ENCODE measurements around the gene UPF1. TPM values are rescaled to one million over a fixed set of nuclear protein-coding genes. Genes with fewer than 3 reads are reported as not detected.

The UPF1 gene
- polyA plus RNA-seq, 1 donor = 52.3 TPM

DNA sequence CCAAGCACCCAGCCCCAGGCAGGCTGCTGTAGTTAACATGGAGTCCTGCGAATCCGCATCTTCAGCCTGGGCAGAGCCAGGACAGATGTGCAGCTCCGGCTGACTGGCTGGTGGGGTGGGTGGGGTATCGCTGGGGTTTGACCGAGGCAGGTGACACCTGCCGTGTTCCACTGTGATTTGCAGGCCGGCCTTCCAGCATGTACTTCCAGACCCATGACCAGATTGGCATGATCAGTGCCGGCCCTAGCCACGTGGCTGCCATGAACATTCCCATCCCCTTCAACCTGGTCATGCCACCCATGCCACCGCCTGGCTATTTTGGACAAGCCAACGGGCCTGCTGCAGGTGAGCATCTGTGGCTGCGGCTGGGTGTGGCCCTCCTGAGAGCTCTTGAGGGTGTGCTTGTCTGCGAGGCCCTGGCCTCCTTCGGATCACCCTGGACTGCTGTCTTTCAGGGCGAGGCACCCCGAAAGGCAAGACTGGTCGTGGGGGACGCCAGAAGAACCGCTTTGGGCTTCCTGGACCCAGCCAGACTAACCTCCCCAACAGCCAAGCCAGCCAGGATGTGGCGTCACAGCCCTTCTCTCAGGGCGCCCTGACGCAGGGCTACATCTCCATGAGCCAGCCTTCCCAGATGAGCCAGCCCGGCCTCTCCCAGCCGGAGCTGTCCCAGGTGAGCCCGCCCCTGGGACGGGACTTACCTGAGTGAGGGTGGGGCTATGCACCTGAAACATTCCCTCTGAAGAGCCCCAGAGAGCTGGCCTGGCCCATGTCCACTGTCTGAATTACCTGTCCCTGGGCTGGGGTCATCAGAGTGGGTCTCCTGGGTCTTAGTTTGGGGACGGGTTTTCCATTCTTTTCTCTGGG, 33.6 kb downstream of the UPF1 start:
- Histone ChIP-seq H3K4me1 (ENCODE audit: control insufficient read depth, insufficient read depth, low read length) (peaks cover 2% of the 10 kb centered on the region), H3K27ac (ENCODE audit: low read length) (no peak overlapping the region), H3K9me3 (ENCODE audit: control insufficient read depth, low read depth, low read length) (peaks cover 6% of the 10 kb centered on the region), H3K4me3 (ENCODE audit: low read length) (no peak overlapping the region), H3K36me3 (ENCODE audit: control insufficient read depth, insufficient read depth, low read length) (peaks cover 79% of the 10 kb centered on the region), H3K27me3 (ENCODE audit: control insufficient read depth, insufficient read depth, low read length) (peaks cover 18% of the 10 kb centered on the region)
- DNase-seq = no peak
- no CpG with 5 or more reads among the region's 27 CpGs for WGBS (ENCODE audit: insufficient coverage, low lambda C conversion rate)

DNA sequence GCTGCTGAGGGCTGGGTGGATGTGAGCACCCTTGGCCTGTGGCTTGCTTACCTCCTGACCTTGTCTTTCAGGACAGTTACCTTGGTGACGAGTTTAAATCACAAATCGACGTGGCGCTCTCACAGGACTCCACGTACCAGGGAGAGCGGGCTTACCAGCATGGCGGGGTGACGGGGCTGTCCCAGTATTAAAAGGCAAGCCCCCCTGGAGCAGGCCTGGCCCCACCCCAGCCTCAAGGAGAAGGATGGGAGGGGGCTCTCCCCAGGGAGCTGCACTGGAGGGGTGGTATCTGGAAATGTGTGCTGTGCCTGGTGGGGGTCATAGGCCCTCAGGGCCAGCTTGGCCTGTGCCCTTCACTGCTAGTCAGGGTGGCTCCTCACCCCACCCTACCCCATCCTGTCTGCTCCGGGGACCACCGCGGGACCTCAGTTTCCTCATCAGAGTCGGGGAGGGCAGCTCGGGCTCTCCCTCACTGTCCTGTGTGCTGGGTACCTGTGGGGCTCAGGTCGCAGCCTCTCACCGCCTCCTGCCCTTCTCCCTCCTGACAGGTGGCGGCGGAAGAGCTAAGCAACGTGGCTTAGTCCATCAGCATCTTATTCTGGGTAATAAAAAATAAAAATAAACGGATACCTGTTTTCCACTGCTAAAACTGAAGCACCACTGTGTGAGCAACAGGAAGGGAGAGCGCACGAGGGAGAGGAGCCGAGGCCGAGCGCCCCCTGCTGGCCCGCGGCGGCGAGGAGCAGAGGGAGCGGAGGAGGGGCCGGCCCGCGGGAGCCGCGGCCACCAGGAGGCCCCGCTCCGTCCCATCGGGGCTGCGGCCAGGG, 34.4 kb downstream of the UPF1 start:
- H3K27me3 ChIP-seq (ENCODE audit: control insufficient read depth, insufficient read depth, low read length) = peaks cover 24% of the 10 kb centered on the region
- peaks cover 70% of the 10 kb centered on the region for H3K36me3 ChIP-seq (ENCODE audit: control insufficient read depth, insufficient read depth, low read length)
- no peak overlapping the region for H3K27ac ChIP-seq (ENCODE audit: low read length)
- H3K4me1 ChIP-seq (ENCODE audit: control insufficient read depth, insufficient read depth, low read length) = peaks cover 2% of the 10 kb centered on the region
- DNase-seq = peak in 1 of 2 donors; percentile 55
- H3K4me3 ChIP-seq (ENCODE audit: low read length) = no peak overlapping the region
- 100% methylated on average over 1 of the region's 38 CpGs for WGBS (ENCODE audit: insufficient coverage, low lambda C conversion rate)
- peaks cover 6% of the 10 kb centered on the region for H3K9me3 ChIP-seq (ENCODE audit: control insufficient read depth, low read depth, low read length)

DNA sequence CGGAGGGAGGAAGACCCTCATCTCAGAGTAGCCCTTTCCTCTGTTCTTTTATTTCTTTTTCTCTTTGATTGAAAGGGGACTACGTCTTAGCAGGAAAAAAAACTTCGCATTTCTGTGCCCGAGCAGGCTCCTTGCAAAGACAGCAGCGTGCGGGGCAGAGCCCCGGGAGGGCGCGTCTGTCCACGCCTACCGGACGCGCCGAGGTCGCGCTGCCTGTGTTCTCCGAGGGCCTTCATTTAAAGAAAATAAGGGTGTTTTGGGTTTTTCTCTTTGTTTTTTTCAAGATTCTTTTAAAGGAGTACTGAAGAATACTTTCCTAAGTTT, 35.0 kb downstream of the UPF1 start:
- Histone ChIP-seq H3K4me1 (ENCODE audit: control insufficient read depth, insufficient read depth, low read length) (peaks cover 2% of the 10 kb centered on the region), H3K27me3 (ENCODE audit: control insufficient read depth, insufficient read depth, low read length) (peaks cover 24% of the 10 kb centered on the region), H3K4me3 (ENCODE audit: low read length) (no peak overlapping the region), H3K27ac (ENCODE audit: low read length) (no peak overlapping the region), H3K36me3 (ENCODE audit: control insufficient read depth, insufficient read depth, low read length) (peaks cover 64% of the 10 kb centered on the region), H3K9me3 (ENCODE audit: control insufficient read depth, low read depth, low read length) (peaks cover 6% of the 10 kb centered on the region)
- DNase-seq = no peak
- no CpG with 5 or more reads among the region's 17 CpGs for WGBS (ENCODE audit: insufficient coverage, low lambda C conversion rate)

DNA sequence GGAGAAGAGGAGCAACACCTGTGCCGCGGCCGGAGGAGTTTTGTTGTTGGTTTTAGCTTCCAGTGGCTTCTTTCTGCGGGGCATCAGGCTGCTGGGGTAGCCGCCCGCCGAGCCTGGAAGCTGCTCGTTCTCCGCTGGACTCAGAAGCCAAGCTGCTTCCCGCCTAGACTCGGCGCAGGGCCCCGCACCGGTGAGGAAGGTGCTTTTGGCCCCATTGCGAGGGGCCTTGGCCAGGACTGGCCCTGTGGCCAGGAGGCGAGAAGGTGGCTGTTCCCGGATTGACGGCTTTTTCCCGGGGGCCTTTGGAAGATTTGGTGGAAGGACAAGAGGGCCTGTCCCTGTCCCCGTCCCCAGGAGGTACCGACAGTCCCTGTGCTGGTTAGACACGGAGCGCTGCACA, 35.4 kb downstream of the UPF1 start:
- H3K4me1 ChIP-seq (ENCODE audit: control insufficient read depth, insufficient read depth, low read length) = peaks cover 2% of the 10 kb centered on the region
- H3K27ac ChIP-seq (ENCODE audit: low read length) = no peak overlapping the region
- DNase-seq = no peak
- no peak overlapping the region for H3K4me3 ChIP-seq (ENCODE audit: low read length)
- WGBS (ENCODE audit: insufficient coverage, low lambda C conversion rate) = no CpG with 5 or more reads among the region's 23 CpGs
- H3K36me3 ChIP-seq (ENCODE audit: control insufficient read depth, insufficient read depth, low read length) = peaks cover 60% of the 10 kb centered on the region
- H3K9me3 ChIP-seq (ENCODE audit: control insufficient read depth, low read depth, low read length) = peaks cover 6% of the 10 kb centered on the region
- H3K27me3 ChIP-seq (ENCODE audit: control insufficient read depth, insufficient read depth, low read length) = peaks cover 24% of the 10 kb centered on the region

DNA sequence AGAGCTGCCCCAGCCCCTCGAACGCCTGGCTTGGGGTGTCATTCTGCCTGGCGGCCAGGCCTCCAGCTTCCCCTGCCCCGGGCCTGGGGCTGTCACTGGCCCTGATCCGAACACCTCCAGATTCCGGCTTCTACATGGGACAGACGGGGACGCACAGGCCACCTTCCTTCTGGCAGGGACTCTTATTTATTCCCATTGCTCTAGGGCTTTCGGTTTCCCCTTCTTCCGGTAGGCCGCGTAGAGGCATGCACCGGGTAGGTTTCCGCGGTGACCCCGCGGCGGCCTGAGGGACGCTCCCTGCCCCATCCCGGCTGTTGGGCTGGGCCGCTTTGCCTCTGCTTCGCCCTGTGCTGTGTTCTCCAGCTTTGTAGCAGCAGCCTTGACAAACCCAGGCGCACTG, 36.0 kb downstream of the UPF1 start:
- Histone ChIP-seq H3K9me3 (ENCODE audit: control insufficient read depth, low read depth, low read length) (peaks cover 6% of the 10 kb centered on the region), H3K27ac (ENCODE audit: low read length) (no peak overlapping the region), H3K36me3 (ENCODE audit: control insufficient read depth, insufficient read depth, low read length) (peaks cover 54% of the 10 kb centered on the region), H3K4me3 (ENCODE audit: low read length) (no peak overlapping the region), H3K4me1 (ENCODE audit: control insufficient read depth, insufficient read depth, low read length) (peaks cover 2% of the 10 kb centered on the region), H3K27me3 (ENCODE audit: control insufficient read depth, insufficient read depth, low read length) (peaks cover 24% of the 10 kb centered on the region)
- no peak for DNase-seq
- WGBS (ENCODE audit: insufficient coverage, low lambda C conversion rate) = no CpG with 5 or more reads among the region's 23 CpGs

DNA sequence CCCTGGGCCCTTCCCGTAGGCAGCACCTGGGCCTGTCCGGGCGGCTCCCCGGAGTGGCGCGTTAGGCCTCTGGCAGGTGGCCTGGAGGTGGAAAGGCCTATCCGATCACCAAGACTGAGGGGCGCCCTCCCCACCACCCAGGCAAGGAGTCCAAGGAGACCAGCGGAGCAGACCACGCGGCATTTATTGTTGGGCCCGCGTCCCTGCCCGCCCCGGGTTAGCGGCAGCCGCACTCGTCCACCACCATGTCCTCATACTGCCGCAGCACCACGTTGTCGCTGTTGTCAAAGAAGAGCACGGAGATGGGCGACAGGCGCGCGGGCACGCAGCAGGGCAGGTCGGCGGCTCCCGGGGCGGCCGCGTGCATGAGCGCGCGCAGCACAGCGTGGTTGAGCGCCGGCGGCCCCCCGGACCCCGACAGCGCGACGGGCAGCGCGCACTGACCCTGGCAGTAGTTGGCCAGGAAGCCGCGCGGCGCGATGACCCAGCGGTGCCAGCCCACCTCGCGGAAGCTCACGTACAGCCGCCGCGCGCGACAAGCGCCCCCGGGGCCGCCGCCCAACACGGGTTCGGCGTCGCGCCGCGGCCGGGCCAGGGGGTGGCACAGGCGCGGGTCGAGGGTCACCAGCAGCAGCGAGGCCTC, 36.7 kb downstream of the UPF1 start:
- Histone ChIP-seq H3K36me3 (ENCODE audit: control insufficient read depth, insufficient read depth, low read length) (peaks cover 47% of the 10 kb centered on the region), H3K4me1 (ENCODE audit: control insufficient read depth, insufficient read depth, low read length) (peaks cover 2% of the 10 kb centered on the region), H3K27me3 (ENCODE audit: control insufficient read depth, insufficient read depth, low read length) (peaks cover 24% of the 10 kb centered on the region), H3K27ac (ENCODE audit: low read length) (no peak overlapping the region), H3K4me3 (ENCODE audit: low read length) (no peak overlapping the region), H3K9me3 (ENCODE audit: control insufficient read depth, low read depth, low read length) (peaks cover 6% of the 10 kb centered on the region)
- WGBS (ENCODE audit: insufficient coverage, low lambda C conversion rate) = no CpG with 5 or more reads among the region's 77 CpGs
- DNase-seq = peak in 1 of 2 donors; percentile 50

DNA sequence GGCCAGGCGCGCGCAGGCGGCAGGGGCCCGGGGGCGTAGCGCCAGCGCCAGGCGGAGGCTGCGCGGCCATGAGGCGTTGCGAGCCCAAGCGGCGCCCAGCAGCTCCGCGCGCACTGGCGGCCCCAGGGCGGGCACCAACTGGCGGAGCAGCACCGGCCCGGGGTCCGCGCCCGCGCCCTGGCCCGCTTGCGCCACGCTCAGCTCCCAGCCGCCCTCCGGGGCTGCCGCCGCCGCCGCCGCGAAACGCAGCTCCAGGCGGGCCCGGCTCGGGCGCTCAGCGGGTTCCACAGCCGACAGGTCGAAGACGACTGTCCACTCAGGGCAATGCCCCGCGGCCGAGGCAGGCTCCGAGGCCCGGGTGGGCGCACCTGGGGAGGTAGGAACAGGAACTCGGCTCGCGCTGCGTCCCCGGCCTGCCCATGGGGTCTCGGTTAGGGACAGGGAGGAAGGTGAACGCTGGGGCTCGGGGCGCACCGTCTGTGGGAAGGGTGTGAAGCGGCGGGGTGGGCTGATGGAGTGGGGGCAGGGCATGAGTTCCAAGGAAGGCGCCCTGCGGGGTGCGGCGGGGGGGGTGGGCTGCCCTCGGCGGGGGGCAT, 37.4 kb downstream of the UPF1 start:
- Histone ChIP-seq H3K36me3 (ENCODE audit: control insufficient read depth, insufficient read depth, low read length) (peaks cover 41% of the 10 kb centered on the region), H3K4me3 (ENCODE audit: low read length) (no peak overlapping the region), H3K27me3 (ENCODE audit: control insufficient read depth, insufficient read depth, low read length) (peaks cover 24% of the 10 kb centered on the region), H3K4me1 (ENCODE audit: control insufficient read depth, insufficient read depth, low read length) (peaks cover 2% of the 10 kb centered on the region), H3K27ac (ENCODE audit: low read length) (no peak overlapping the region), H3K9me3 (ENCODE audit: control insufficient read depth, low read depth, low read length) (peaks cover 6% of the 10 kb centered on the region)
- WGBS (ENCODE audit: insufficient coverage, low lambda C conversion rate) = no CpG with 5 or more reads among the region's 71 CpGs
- no peak for DNase-seq

DNA sequence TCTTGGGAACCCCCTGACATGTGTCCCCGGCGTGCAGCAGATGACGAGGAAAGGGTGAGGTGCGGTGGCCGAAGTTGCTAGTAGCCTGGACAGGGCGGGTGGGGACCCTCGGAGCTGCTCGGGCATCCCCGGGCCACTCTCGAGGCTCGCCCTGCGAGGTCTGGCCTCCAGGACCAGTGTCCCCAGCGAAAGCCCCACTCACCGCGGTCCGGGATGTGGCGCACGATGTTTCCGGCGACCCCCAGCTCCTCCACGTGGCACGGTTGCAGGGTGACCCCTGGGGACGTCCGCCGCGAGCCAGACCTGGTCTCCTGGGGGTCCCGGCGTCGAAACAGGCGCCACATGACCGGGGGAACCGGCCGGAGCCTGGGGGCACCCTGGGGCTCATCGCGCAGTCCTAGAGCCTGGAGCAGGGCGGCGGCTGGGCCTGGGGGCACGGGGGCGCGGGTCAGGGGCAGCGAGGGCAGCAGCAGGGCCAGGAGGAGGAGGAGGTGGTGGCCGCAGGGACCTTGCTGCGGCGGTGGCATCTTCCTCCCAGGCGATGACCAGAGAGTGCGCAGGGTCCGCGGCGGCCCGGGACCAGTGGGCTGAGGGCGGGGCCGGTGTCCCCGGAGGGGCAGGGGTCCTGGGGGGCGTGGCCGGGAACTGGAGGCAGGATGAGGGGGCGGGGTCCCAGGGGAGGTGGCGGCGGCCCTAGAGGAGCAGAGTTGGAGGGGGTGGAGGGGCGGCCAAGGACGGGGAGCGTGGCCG, 38.2 kb downstream of the UPF1 start:
- peaks cover 24% of the 10 kb centered on the region for H3K27me3 ChIP-seq (ENCODE audit: control insufficient read depth, insufficient read depth, low read length)
- H3K36me3 ChIP-seq (ENCODE audit: control insufficient read depth, insufficient read depth, low read length) = peaks cover 32% of the 10 kb centered on the region
- no CpG with 5 or more reads among the region's 62 CpGs for WGBS (ENCODE audit: insufficient coverage, low lambda C conversion rate)
- peaks cover 2% of the 10 kb centered on the region for H3K4me1 ChIP-seq (ENCODE audit: control insufficient read depth, insufficient read depth, low read length)
- H3K27ac ChIP-seq (ENCODE audit: low read length) = no peak overlapping the region
- no peak for DNase-seq
- no peak overlapping the region for H3K4me3 ChIP-seq (ENCODE audit: low read length)
- peaks cover 6% of the 10 kb centered on the region for H3K9me3 ChIP-seq (ENCODE audit: control insufficient read depth, low read depth, low read length)

DNA sequence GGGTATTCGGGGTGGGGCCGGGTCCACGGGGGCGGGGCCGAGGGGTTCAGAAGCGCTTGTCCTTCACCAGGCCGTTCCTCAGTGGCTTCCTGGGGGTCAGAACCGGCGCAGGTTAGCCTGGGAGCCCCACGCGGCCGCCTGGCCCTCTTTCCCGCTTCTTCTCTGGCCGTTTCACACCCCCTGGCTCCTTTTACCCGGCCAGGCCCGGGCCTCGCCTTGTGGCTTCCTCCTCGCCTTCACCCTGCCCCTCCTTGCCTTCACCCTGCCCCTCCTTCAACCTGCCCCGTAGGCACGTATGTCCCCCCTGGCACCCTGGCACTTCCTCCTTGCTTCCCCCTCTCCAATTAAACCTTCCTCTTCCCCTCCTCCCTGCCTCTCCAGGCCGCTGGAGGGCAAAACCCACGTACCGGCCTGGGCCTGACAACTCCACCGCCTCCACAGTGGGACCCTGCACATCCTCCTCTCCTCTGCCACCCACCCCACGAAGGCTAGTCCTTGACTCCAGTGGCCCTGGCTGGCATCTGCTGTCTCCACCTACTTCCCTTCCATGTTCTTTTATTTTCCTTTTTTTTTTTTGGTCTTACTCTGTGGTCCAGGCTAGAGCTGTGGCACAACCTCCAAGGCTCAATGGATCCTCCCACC, 38.9 kb downstream of the UPF1 start:
- Histone ChIP-seq H3K27me3 (ENCODE audit: control insufficient read depth, insufficient read depth, low read length) (peaks cover 24% of the 10 kb centered on the region), H3K9me3 (ENCODE audit: control insufficient read depth, low read depth, low read length) (peaks cover 6% of the 10 kb centered on the region), H3K27ac (ENCODE audit: low read length) (no peak overlapping the region), H3K4me3 (ENCODE audit: low read length) (no peak overlapping the region), H3K36me3 (ENCODE audit: control insufficient read depth, insufficient read depth, low read length) (peaks cover 26% of the 10 kb centered on the region), H3K4me1 (ENCODE audit: control insufficient read depth, insufficient read depth, low read length) (peaks cover 2% of the 10 kb centered on the region)
- 60% methylated on average over 2 of the region's 25 CpGs for WGBS (ENCODE audit: insufficient coverage, low lambda C conversion rate)
- no peak for DNase-seq

Measured in large intestine (tissue), 3 donors.